Spleen (tissue), 7 donors: Measurements from ENCODE around the gene RPL14.

Experiments used
- CTCF ChIP-seq, 11 experiments: fragments of 200-600 bp in 7 of 11; fragments of 450-650 bp in 4 of 11; sonication (generic) in 4 of 11; IDR thresholded peaks in 8 of 11; conservative IDR thresholded peaks in 3 of 11; 1 replicate in 7 of 11; 2 replicates in 4 of 11; pipeline versions ENCODE4 v1.4.0 to v1.8.0; 2016 to 2021; ENCODE audit warnings: antibody characterized with exemption in 11 of 11, inconsistent platforms in 4 of 11, mild to moderate bottlenecking in 1 of 11
- POLR2A ChIP-seq, 3 donors: fragments of 450-650 bp; IDR thresholded peaks; one replicate each; pipeline ENCODE4 v1.5.1; 2017; ENCODE audit warnings: antibody characterized with exemption in 3 of 3, mild to moderate bottlenecking in 1 of 3
- POLR2AphosphoS5 ChIP-seq, 3 donors: sonication (generic); formaldehyde crosslinking; IDR thresholded peaks; one replicate each; pipeline ENCODE4 v1.5.1; 2017; ENCODE audit warnings: antibody characterized with exemption in 3 of 3
- donor health status: DM: no; HTN: no; CAD: no; lungs with moderate emphysema.
- donor health status: DM: no; HTN: no; CAD: no.
- donor health status: DM: no; HTN: no; CAD: no.

DNA sequence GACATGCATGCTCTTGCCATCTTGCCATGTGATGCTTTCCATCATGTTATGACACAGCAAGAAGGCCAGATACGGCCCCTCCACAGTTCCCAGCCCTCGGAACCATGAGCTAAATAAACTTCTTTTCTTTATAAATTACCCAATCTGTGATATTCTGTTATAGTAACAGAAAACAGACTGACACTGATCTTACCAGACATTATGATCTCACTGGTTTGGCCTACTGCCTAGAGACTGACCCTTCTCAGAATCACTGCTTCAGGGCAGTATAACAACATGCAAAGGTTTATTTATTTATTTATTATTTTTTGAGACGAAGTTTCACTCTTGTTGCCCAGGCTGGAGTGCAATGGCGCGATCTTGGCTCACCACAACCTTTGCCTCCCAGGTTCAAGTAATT lies 33.8 kb downstream of the RPL14 start:
- TF ChIP-seq POLR2AphosphoS5 (IDR thresholded peaks at IDR 0.05) (no peak), CTCF (IDR thresholded peaks at IDR 0.05 in 8 of 11, conservative IDR thresholded peaks at IDR 0.05 in 3 of 11) (no peak), POLR2A (IDR thresholded peaks at IDR 0.05) (no peak)
